Esophagus muscularis mucosa (tissue), 3 donors: ENCODE measurements around the gene PROS1.

Experiments
- POLR2A ChIP-seq: fragments of 450-650 bp; IDR thresholded peaks from one replicate; pipeline ENCODE4 v1.6.1; 2017; ENCODE audit warnings: antibody characterized with exemption, moderate library complexity, mild to moderate bottlenecking, low read depth
- POLR2AphosphoS5 ChIP-seq, 2 donors: sonication (generic); formaldehyde crosslinking; IDR thresholded peaks; one replicate each; pipeline ENCODE4 v1.6.1; 2017; ENCODE audit warnings: antibody characterized with exemption in 2 of 2
- TF ChIP-seq, protein P1 (sequence below), 3 experiments: fragments of 200-600 bp in 2 of 3; fragments of 450-650 bp in 1 of 3; sonication (generic) in 2 of 3; IDR thresholded peaks; one replicate each; pipeline ENCODE4 v1.5.1; 2017 to 2019; ENCODE audit warnings: antibody characterized with exemption in 3 of 3, mild to moderate bottlenecking in 2 of 3, moderate library complexity in 1 of 3

DNA sequence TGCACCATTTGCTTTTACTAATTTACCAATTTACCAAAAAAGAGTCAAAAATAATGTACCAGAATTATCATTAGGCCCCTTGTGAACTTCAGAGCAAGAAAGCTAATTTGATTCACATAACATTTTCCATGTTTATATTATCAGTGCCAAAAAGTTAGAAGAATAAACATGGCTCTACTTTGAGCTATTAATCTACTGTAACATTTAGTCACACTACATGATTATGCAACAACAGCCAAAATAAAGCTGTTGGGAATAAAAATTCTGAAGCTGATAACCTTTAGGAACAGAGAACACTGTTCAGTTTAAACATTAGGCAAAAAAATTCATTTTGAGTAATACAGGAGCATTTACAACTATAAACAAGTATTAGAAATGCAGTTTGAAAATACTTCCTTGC is 63.6 kb downstream of the PROS1 start:
- TF ChIP-seq, protein P1, sequence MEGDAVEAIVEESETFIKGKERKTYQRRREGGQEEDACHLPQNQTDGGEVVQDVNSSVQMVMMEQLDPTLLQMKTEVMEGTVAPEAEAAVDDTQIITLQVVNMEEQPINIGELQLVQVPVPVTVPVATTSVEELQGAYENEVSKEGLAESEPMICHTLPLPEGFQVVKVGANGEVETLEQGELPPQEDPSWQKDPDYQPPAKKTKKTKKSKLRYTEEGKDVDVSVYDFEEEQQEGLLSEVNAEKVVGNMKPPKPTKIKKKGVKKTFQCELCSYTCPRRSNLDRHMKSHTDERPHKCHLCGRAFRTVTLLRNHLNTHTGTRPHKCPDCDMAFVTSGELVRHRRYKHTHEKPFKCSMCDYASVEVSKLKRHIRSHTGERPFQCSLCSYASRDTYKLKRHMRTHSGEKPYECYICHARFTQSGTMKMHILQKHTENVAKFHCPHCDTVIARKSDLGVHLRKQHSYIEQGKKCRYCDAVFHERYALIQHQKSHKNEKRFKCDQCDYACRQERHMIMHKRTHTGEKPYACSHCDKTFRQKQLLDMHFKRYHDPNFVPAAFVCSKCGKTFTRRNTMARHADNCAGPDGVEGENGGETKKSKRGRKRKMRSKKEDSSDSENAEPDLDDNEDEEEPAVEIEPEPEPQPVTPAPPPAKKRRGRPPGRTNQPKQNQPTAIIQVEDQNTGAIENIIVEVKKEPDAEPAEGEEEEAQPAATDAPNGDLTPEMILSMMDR (IDR thresholded peaks at IDR 0.05), result no peak
- TF ChIP-seq POLR2A (no peak), POLR2AphosphoS5 (IDR thresholded peaks at IDR 0.05) (no peak)
